Measurements from ENCODE around the gene PRKD3. TPM values are rescaled to one million over a fixed set of nuclear protein-coding genes. Genes with fewer than 3 reads are reported as not detected.

The PRKD3 gene
- total RNA-seq, result 10 to 100 TPM; 18.1 to 20.6 TPM

DNA sequence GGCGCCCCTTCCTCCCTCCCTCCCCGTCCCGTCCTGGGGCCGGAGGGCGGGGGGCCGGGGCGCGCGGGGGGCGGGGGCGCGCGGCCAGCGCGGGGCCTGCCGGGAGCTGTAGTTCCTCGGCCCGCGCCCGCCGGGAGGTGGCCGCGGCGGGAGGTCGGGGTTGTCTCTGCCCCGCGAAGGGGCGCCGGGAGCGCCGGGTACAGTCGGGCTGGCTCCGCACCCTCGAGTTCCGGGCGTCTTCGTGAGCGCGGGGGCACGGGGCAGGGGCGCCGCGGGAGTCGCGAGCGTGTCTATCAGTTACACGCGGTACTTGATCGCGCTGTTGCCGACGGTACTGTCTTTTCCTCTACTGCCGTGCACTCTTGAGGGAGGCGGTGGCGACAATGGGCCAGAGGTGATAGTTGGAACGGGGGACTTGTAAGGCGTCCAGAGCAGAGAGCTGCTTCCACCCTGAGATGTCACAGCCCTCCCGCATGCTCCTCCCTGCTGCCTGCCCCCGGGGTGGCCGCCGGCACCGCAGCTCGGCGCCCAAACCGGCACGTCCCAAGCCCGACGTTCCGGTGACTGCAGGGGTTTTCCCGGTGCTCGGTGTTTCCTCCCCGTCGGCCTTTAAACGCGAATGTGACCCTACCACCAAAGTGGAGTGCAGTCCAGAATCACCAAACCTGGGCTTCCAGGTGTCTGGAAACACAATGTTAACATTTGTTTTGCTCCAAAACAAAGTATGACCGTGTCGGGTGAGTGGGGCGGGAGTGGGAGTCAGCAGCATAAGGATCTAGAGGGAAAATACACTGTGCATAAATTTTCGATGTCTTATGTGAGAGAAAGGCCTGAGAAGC is at the start of gene PRKD3:
TSS of gene PRKD3 (minus strand) at position 48 of the 839 bp plus-strand sequence. CDS start 8,309 bp downstream, outside the sequence.
- peaks cover 5 to 8% of the 10 kb centered on the region in 2 donors for H3K36me3 Mint-ChIP-seq

DNA sequence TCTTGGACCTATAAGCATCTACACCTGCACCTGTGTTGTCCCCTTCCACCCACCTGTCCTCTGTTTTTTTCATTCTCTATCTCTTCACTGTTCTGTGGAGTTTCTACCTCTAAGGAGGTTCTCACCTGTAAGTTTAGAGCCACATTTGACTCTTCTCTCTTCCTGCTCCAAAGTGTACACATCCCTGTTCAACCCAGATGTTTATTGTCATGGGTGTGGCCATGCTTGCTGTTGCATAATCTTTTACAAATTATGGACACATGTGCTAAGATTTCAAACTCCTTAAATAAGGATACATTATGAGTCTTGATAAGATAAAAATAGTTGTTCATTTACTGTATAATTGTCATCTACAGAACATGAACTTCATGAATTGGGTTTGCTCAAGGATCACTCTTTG is 47.4 kb upstream of the PRKD3 start:
- no peaks in the 10 kb centered on the region for H3K9me3 Mint-ChIP-seq

More for the DNA sequence above, at the start of gene PRKD3:
- H3K27ac Mint-ChIP-seq, result peak within 1 kb of the TSS; percentile 89 to 96
- ATAC-seq, result peak; percentile 74 to 79
- DNase-seq (ENCODE audit: low spot score in 2 of 2), result peak; percentile 62 to 63
- no peaks in the 10 kb centered on the region for H3K9me3 Mint-ChIP-seq

DNA sequence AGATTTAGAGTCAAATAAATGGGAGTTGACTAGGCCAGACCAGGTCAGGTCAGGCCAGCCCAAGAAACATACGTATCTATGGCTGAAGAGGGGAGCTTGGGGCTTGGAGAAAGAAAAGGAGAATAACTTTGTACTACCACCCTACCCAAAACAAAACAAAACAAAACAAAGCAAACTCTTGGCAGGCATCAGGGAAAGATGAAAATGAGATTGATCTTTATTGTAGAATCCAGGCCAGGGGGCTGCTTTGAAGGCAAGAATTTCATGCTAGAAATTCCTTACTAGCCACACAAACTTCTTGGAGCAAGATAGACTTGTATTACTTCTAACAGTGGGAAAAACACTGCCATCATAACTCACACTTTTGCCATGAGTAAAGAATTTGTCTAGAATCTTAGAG is 46.0 kb upstream of the PRKD3 start:
- DNase-seq (ENCODE audit: low spot score in 2 of 2) (no peak), ATAC-seq (no peak)
- H3K27ac Mint-ChIP-seq, result no peak overlapping the region
- peaks cover 0 to 9% of the 10 kb centered on the region in 2 donors for H3K36me3 Mint-ChIP-seq
- no peaks in the 10 kb centered on the region for H3K9me3 Mint-ChIP-seq

More for the DNA sequence above, 47.4 kb upstream of the PRKD3 start:
- Mint-ChIP-seq H3K27ac (no peak overlapping the region), H3K36me3 (peaks cover 0 to 9% of the 10 kb centered on the region in 2 donors)
- no peak for ATAC-seq
- DNase-seq (ENCODE audit: low spot score in 2 of 2), result no peak

DNA sequence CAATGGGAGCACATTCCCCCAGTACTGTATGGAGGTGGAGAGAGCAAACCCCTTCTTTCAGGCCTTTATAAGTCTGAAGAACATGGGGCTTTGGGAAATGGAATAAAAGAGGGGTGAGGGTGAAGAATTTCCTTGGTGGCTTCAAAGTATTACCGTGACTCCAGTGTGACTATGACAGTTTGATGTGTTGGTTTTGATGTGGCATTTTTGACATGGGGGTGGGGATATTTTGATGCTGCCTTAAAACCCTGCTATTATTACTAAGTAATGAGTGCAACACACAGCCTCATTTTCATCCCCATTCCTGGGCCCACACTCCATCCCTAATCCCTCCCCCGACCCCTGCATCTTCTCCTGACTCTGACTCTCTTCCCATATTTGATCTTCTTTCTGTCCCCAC is 43.4 kb upstream of the PRKD3 start:
- DNase-seq (ENCODE audit: low spot score in 2 of 2), result no peak
- no peak overlapping the region for H3K27ac Mint-ChIP-seq
- no peaks in the 10 kb centered on the region for H3K9me3 Mint-ChIP-seq
- ATAC-seq, result peak; percentile 5 to 45
- peaks cover 0 to 9% of the 10 kb centered on the region in 2 donors for H3K36me3 Mint-ChIP-seq

DNA sequence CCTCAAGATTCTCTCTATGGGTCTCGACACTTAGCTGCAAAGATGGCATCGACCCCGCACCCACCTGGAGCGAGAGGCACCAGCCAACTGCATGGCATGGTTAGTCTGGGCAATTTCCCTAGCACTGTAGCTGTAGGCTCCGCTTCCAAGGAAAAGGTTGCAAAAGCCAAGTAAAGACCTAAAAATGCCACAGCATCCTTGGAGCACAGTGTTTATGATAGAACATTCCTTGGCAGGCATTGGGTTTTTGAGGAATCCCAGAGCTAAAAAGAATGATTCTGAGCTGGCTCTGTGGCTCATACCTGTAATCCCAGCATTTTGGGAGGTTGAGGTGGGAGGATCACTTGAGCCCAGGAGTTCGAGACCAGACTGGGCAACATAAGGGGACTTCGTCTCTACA is 42.7 kb upstream of the PRKD3 start:
- DNase-seq (ENCODE audit: low spot score in 2 of 2), result no peak
- H3K36me3 Mint-ChIP-seq, result peaks cover 0 to 10% of the 10 kb centered on the region in 2 donors
- H3K27ac Mint-ChIP-seq, result no peak overlapping the region

DNA sequence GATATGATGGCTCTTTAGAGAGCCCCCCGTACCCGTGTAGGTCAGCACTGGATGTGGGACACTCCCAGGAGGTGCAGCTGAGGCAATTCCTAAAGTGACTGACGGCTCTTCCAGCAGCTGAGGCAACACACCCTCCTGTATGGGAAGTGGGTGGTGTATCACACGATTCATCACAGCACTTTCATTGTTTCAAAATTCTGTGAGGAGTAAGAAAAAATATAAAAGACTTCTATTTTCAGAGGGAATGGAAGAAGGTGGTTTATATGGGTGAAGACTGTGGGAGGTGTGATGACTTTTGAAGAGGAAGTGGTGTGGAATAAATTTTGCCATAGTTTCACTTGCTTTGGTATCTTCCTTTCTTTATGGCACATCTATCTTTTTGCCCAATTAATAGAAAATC is 42.1 kb upstream of the PRKD3 start:
- peaks cover 0 to 5% of the 10 kb centered on the region in 2 donors for H3K36me3 Mint-ChIP-seq
- H3K27ac Mint-ChIP-seq, result no peak overlapping the region
- H3K9me3 Mint-ChIP-seq, result no peaks in the 10 kb centered on the region
- no peak for DNase-seq (ENCODE audit: low spot score in 2 of 2)
- ATAC-seq, result peak; percentile 68 to 82

More for the DNA sequence above, 42.7 kb upstream of the PRKD3 start:
- ATAC-seq, result no peak
- no peaks in the 10 kb centered on the region for H3K9me3 Mint-ChIP-seq

DNA sequence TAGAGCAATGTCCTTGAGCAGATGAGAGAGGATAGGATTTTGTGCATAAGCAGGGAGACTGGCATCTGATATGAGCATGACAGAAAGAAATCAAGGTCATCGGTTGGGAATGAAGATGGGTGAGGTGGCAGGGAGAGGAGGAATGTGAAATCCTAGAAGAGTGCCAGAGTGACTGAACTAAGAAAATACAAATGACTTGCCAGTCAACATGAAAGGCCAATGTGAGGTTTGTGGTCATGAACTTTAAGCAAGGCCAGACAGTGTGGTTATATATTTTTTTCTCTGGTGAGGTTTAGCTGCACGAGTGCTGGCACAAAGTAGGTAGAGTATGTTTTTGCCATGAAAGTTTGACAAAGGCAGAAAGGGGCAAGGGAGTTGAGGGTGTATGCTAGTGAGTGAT is 41.0 kb upstream of the PRKD3 start:
- no peak for DNase-seq (ENCODE audit: low spot score in 2 of 2)
- Mint-ChIP-seq H3K27ac (no peak overlapping the region), H3K9me3 (no peaks in the 10 kb centered on the region), H3K36me3 (peaks cover 0 to 10% of the 10 kb centered on the region in 2 donors)
- ATAC-seq, result peak; percentile 78 to 79

DNA sequence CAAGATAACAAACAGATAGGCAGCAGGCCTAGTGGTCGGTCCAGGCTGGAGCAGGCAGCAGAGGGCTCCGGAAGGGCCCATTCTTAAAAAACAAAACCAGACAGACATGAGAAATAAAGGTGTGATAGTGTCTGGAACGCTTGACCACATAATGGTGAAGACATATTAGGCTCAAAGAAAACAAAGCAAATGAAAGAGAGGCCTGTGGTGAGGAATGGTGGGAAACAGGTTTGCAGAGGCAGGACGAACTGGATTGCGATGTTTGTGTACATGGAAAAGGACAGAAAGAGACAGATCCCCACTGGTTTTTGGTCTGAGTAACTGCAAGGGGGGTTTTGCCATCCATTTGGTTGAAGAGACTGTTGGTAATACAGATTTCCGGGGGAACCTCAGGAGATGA is 39.7 kb upstream of the PRKD3 start:
- ATAC-seq (no peak), DNase-seq (ENCODE audit: low spot score in 2 of 2) (no peak)
- Mint-ChIP-seq H3K9me3 (no peaks in the 10 kb centered on the region), H3K27ac (no peak overlapping the region), H3K36me3 (peaks cover 0 to 10% of the 10 kb centered on the region in 2 donors)

DNA sequence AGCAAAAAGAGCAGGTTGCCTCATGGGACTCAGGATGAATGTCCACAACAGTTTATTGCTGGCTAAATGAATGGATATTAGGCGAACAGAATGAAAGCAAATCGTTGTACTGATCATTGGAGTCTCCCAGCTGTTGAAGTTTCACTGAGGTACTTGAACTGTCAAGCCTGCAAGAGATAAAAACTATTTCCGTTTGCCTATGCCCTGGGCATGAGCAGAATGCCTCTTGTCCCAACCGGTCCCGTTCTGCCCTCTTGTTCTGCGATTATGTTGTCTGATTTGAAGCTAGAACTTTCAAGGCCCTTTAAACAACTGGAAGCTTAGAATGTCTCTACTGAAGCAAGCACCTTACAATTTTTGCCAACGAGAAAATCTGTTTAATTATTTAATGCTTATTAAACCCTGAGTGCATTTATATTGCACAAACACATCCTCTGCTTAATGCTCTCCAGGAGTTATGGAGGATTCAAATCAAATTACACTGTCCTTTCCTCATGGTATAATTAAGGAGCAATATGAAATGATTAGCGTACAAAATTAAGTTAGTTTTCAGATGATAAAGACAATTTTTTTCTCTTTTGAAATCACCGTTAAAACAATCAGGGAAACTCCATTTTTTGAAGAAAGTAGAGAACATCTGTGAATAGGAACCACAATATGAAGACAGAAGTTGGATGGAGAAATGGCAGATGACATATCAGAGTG is 37.5 kb upstream of the PRKD3 start:
- ATAC-seq (no peak), DNase-seq (ENCODE audit: low spot score in 2 of 2) (no peak)
- Mint-ChIP-seq H3K27ac (no peak overlapping the region), H3K36me3 (peaks cover 0 to 10% of the 10 kb centered on the region in 2 donors), H3K9me3 (no peaks in the 10 kb centered on the region)

DNA sequence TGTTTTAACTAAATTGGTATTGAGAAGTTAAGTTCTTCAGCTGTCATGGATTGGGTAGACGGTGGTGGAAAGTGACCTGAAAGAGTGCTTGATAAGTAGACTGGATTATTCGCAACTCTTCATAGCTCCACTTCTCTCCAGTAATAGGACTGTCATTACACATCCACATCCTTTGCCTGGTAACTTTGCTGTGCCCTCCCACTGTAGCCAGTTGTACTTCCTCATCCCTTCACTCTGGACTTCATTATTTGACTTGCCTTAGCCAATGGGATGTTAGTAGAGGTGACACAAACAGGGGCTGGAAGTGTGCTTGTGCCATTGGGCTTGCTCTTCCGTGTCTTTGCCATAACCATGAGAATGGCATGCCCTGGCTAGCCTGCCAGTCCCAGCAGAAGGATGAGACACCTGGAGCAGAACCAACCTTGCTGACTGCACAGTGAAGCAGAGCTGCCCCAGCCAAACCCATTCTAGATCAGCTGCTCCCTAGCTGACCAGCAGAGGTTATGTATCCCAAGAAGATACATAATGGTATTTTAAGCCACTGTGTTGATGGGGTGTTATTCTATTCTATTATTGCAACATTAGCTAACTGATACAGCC is 36.7 kb upstream of the PRKD3 start:
- no peaks in the 10 kb centered on the region for H3K9me3 Mint-ChIP-seq
- DNase-seq (ENCODE audit: low spot score in 2 of 2), result no peak
- peaks cover 0 to 10% of the 10 kb centered on the region in 2 donors for H3K36me3 Mint-ChIP-seq
- H3K27ac Mint-ChIP-seq, result no peak overlapping the region
- ATAC-seq, result no peak

DNA sequence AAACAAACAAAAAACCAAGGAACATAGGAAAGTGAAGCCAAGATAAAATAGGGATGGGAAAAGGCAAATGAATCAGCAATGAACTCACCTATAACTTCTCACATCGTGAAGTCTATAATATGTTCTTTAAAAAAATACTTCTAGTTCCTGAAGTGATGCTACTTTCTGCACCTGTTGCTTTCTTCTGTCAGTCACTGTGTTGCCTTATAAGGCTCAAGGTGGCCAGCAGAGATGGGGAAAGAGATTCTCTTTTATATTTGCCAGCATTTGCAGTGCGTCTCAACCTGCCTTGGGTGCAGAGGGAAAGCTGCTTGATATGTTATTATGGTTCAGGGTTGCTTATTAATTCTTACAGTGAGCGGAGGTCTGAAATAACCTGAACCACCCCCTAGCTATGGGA is 33.8 kb upstream of the PRKD3 start:
- no peaks in the 10 kb centered on the region for H3K9me3 Mint-ChIP-seq
- no peak overlapping the region for H3K27ac Mint-ChIP-seq
- H3K36me3 Mint-ChIP-seq, result peaks cover 0 to 10% of the 10 kb centered on the region in 2 donors
- no peak for DNase-seq (ENCODE audit: low spot score in 2 of 2)
- no peak for ATAC-seq

DNA sequence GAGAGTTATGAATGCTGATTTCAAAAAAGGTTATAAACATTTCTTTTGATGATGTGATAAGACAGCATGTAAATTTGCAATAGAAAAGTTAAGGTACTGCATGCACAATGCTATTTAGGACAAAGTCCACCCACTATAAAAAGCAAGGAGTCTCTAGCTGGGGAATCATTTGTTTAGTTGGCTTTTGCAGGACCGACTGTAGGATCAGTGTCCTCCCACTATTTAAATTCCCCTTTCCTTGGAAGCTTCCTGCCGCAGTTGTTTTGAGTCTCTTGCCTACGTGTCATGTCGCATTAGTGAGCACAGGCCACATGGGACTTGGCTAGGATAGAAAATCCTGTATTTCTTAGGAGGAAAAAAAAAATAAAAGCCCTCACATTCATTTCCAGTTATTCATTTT is 32.9 kb upstream of the PRKD3 start:
- no peak for ATAC-seq
- no peaks in the 10 kb centered on the region for H3K9me3 Mint-ChIP-seq
- peaks cover 0 to 7% of the 10 kb centered on the region in 2 donors for H3K36me3 Mint-ChIP-seq

DNA sequence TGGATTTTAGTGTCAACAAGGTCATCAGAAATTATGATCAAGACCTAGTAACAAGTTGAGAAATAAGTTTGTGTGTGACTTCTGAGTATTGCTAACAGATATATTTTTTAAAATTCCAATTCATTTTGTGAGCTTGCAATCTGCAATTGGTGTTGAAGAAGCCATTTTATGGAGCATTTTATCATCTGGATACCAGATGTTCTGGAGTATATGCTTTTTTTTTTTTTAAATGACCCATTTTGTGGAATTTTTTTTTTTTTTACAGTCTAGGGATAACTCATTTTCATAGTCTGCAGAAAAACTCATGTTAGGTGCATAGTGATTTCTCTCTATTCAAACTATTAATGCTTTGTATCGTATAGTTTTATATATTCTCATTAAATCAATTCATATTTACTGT is 32.4 kb upstream of the PRKD3 start:
- H3K9me3 Mint-ChIP-seq, result no peaks in the 10 kb centered on the region
- H3K27ac Mint-ChIP-seq, result no peak overlapping the region
- H3K36me3 Mint-ChIP-seq, result peaks cover 0 to 6% of the 10 kb centered on the region in 2 donors
- DNase-seq (ENCODE audit: low spot score in 2 of 2) (no peak), ATAC-seq (no peak)

More for the DNA sequence above, 32.9 kb upstream of the PRKD3 start:
- no peak overlapping the region for H3K27ac Mint-ChIP-seq
- no peak for DNase-seq (ENCODE audit: low spot score in 2 of 2)

DNA sequence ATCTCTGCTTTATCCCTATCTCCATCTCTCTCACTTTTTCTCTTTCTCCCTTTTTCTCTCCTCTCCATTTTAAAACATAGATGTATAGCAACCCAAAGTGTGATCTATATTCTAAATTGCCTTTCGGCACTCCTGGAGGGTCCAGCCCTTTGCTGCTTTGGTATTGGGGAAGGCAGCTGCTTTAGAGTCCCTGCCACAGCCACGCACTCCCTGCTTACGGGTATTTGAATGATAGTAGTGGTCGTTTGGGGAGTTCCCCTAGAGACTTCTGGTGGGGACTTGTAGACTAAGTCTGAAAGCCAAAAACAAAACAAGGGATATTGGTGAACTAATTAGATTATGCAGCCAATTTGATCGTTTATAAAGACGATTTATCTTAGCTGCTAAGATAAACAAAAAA is 31.7 kb upstream of the PRKD3 start:
- H3K27ac Mint-ChIP-seq, result no peak overlapping the region
- ATAC-seq (no peak), DNase-seq (ENCODE audit: low spot score in 2 of 2) (no peak)
- peaks cover 0 to 1% of the 10 kb centered on the region in 2 donors for H3K36me3 Mint-ChIP-seq
- H3K9me3 Mint-ChIP-seq, result no peaks in the 10 kb centered on the region

DNA sequence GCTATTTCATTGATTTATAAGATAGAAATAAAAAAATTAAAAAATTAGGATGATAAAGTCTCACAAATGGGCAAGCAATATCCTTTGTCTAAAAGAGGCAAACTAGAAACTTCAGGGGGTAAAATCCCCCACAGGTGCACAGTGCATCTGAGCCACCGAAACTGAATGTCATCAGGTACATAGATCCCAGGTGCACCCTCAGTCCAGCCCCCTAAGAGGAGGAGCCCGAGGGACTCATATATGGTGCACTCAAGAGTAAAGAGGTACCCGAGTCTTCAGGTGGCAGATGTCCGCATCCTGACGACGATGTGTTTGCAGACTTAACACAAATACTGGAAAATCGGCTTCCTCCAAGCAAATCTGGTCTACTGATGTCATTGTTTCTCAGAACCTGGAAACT is 31.1 kb upstream of the PRKD3 start:
- DNase-seq (ENCODE audit: low spot score in 2 of 2), result no peak
- no peaks in the 10 kb centered on the region for H3K9me3 Mint-ChIP-seq

DNA sequence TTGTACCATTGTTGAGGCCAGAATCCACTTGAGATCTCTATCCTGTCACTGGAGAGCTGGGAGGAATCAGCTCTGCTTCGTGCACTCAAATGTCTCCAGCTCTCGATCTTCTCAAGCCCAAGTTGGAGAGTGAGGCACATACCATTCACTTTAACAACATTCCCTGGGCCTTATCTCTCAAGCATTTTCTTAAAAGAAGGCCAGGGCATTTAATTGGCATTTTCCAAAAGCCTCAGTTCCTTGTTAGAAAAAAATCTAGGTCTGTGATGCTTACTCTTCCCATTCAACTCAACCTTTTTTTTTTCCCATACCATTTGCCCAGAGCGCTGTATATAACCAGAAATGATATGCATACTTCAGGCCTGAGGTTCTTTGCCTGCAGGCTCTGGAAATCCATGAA is 29.9 kb upstream of the PRKD3 start:
- no peak for ATAC-seq

More for the DNA sequence above, 31.1 kb upstream of the PRKD3 start:
- no peak overlapping the region for H3K27ac Mint-ChIP-seq
- ATAC-seq, result no peak
- H3K36me3 Mint-ChIP-seq, result no peaks in the 10 kb centered on the region

DNA sequence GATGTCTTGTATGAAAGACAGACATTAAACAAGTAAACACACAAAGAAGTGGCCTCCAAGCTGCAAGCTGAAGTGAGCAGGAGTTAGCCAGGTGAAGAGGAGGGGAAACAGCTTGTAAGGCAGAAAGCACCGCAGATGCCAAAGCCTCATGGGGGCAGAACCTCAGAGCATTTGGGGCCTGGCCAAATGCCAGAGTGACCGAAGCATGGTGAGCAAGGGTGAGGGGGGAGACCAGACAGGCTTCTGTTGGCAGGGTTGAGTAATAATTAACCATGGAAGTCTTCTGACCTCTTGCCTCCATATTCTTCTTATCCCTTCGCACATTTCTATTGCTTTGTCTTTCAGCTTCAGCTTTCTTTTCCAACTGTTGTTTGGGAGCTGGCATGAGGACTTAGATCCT is 25.4 kb upstream of the PRKD3 start:
- no peaks in the 10 kb centered on the region for H3K36me3 Mint-ChIP-seq
- no peak for ATAC-seq
- no peak overlapping the region for H3K27ac Mint-ChIP-seq

More for the DNA sequence above, 29.9 kb upstream of the PRKD3 start:
- Mint-ChIP-seq H3K27ac (no peak overlapping the region), H3K9me3 (no peaks in the 10 kb centered on the region), H3K36me3 (no peaks in the 10 kb centered on the region)
- DNase-seq (ENCODE audit: low spot score in 2 of 2), result no peak

More for the DNA sequence above, 25.4 kb upstream of the PRKD3 start:
- no peak for DNase-seq (ENCODE audit: low spot score in 2 of 2)
- no peaks in the 10 kb centered on the region for H3K9me3 Mint-ChIP-seq

Data from activated naive CD4-positive, alpha-beta T cell treated with anti-CD3 and anti-CD28 coated beads, Interleukin-2, amount 50 U/mL, for 72 hours (primary cell).